Thyroid gland (tissue), 4 donors: ENCODE data around the gene EPHA5. TPM values are rescaled to one million over a fixed set of nuclear protein-coding genes. Genes with fewer than 3 reads are reported as not detected.

Experiments
- DNase-seq, 2 donors: peaks; one replicate each; pipeline ENCODE4 v3.0.0-alpha.2; 2019
- H3K27ac ChIP-seq, 3 donors: fragments of 200-600 bp; sonication (generic); 1 replicate in 2 of 3; 2 replicates in 1 of 3; pipeline ENCODE4 v1.5.1; 2016 to 2019; ENCODE audit warnings: mild to moderate bottlenecking in 1 of 3, moderate library complexity in 1 of 3
- H3K27me3 ChIP-seq: fragments of 200-600 bp; sonication (generic); one replicate; pipeline ENCODE4 v1.5.1; 2019
- H3K36me3 ChIP-seq, 2 donors: fragments of 200-600 bp; sonication (generic); one replicate each; pipeline ENCODE4 v1.5.1; 2016 to 2019
- H3K4me1 ChIP-seq, 2 donors: fragments of 200-600 bp; sonication (generic); one replicate each; pipeline ENCODE4 v1.5.1; 2017 to 2019
- H3K4me3 ChIP-seq, 3 donors: fragments of 200-600 bp; sonication (generic); replicated peaks in 1 of 3; 1 replicate in 2 of 3; 2 replicates in 1 of 3; pipeline ENCODE4 v1.5.1; 2016; ENCODE audit warnings: mild to moderate bottlenecking in 1 of 3
- H3K9me3 ChIP-seq: fragments of 200-600 bp; sonication (generic); one replicate; pipeline ENCODE4 v1.5.1; 2017
- POLR2A ChIP-seq, 2 donors: fragments of 450-650 bp; IDR thresholded peaks; one replicate each; pipeline ENCODE4 v1.6.1; 2017; ENCODE audit warnings: antibody characterized with exemption in 2 of 2, mild to moderate bottlenecking in 2 of 2, moderate library complexity in 1 of 2
- WGBS, 2 donors: methylation state at CpG; one replicate each; pipeline ENCODE4 v1.1.5; 2017; 5-methylcytosine and 5-hydroxymethylcytosine counted together
- intact Hi-C: fragments of 100-400 bp; cut with DNase I; formaldehyde crosslinking; loops from one replicate; pipeline ENCODE4 v1.15.1; 2023
- total RNA-seq, 4 donors: library from RNA; depleted of rRNA; stranded (reverse); fragments of >200 nt; gene quantifications; one replicate each; pipeline ENCODE4 v1.2.3, GENCODE V29; 2016
- TF ChIP-seq, protein P1 (sequence below), 6 experiments: fragments of 200-600 bp in 3 of 6; fragments of 450-650 bp in 3 of 6; sonication (generic) in 3 of 6; IDR thresholded peaks; one replicate each; pipeline ENCODE4 v1.5.1; 2016 to 2019; ENCODE audit warnings: antibody characterized with exemption in 6 of 6, mild to moderate bottlenecking in 2 of 6, inconsistent platforms in 1 of 6, moderate library complexity in 1 of 6

The EPHA5 gene
- total RNA-seq, 4 donors from 2014 or later = 1.5 to 5.4 (median 4.7) TPM

DNA sequence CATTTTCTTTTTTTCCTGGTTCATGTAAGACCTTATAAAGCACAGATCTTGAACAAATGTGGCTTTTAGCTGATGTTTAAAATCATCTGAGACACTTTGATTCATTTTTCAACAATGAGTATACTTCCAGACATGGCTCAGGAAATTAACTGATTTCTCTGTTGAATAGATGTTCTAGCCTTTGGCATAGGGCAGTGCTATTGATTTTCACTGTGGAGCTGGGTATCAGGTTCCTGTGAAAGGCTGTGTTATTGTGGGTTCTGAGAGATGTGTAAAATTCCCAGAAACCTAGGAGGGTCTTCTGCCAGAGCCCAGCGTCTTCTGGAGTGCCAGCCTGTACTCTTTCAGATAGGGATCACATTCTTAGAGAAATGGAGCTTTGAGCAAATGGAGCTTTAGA, 278.9 kb downstream of the EPHA5 start:
- TF ChIP-seq POLR2A (IDR thresholded peaks at IDR 0.05) = no peak
- TF ChIP-seq, protein P1, sequence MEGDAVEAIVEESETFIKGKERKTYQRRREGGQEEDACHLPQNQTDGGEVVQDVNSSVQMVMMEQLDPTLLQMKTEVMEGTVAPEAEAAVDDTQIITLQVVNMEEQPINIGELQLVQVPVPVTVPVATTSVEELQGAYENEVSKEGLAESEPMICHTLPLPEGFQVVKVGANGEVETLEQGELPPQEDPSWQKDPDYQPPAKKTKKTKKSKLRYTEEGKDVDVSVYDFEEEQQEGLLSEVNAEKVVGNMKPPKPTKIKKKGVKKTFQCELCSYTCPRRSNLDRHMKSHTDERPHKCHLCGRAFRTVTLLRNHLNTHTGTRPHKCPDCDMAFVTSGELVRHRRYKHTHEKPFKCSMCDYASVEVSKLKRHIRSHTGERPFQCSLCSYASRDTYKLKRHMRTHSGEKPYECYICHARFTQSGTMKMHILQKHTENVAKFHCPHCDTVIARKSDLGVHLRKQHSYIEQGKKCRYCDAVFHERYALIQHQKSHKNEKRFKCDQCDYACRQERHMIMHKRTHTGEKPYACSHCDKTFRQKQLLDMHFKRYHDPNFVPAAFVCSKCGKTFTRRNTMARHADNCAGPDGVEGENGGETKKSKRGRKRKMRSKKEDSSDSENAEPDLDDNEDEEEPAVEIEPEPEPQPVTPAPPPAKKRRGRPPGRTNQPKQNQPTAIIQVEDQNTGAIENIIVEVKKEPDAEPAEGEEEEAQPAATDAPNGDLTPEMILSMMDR (IDR thresholded peaks at IDR 0.05) = no peak
- Histone ChIP-seq H3K4me3 (no peak overlapping the region), H3K36me3 (no peaks in the 10 kb centered on the region), H3K4me1 (no peaks in the 10 kb centered on the region), H3K27me3 (no peaks in the 10 kb centered on the region), H3K9me3 (no peaks in the 10 kb centered on the region), H3K27ac (no peak overlapping the region)
- 43 to 57% methylated on average over 1 of the region's 1 CpG for WGBS, 2 donors
- intact Hi-C loops = no loop called here
- no peak for DNase-seq

DNA sequence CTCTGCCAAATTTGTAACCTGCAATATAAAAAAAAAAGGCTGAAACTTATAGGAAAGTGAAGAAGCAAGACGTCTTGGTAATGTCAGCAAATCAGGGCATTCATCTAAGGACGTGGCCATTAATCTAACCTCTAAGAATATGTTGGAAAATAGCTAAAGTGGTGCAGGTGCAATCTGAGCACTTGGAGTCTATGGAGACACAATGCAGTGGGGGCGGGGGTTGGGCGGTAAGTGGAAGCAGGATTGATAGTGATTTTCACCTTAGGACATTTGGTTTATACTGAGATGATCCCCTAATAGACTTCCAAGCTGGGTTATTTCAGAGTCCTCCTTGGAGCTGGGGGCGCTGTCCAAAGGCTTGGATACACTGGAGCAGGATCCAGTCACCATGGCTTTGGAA, 283.4 kb downstream of the EPHA5 start:
- H3K4me3 ChIP-seq = no peak overlapping the region
- TF ChIP-seq, protein P1 (IDR thresholded peaks at IDR 0.05) = no peak
- TF ChIP-seq POLR2A (IDR thresholded peaks at IDR 0.05) = no peak
- H3K27ac ChIP-seq = no peak overlapping the region
- no peaks in the 10 kb centered on the region for H3K4me1 ChIP-seq
- intact Hi-C loops = no loop called here
- no peak for DNase-seq
- no peaks in the 10 kb centered on the region for H3K27me3 ChIP-seq
- whole genome bisulfite sequencing, 2 donors = 83 to 87% methylated on average over 5 of the region's 5 CpGs
- no peaks in the 10 kb centered on the region for H3K9me3 ChIP-seq
- H3K36me3 ChIP-seq = no peaks in the 10 kb centered on the region

DNA sequence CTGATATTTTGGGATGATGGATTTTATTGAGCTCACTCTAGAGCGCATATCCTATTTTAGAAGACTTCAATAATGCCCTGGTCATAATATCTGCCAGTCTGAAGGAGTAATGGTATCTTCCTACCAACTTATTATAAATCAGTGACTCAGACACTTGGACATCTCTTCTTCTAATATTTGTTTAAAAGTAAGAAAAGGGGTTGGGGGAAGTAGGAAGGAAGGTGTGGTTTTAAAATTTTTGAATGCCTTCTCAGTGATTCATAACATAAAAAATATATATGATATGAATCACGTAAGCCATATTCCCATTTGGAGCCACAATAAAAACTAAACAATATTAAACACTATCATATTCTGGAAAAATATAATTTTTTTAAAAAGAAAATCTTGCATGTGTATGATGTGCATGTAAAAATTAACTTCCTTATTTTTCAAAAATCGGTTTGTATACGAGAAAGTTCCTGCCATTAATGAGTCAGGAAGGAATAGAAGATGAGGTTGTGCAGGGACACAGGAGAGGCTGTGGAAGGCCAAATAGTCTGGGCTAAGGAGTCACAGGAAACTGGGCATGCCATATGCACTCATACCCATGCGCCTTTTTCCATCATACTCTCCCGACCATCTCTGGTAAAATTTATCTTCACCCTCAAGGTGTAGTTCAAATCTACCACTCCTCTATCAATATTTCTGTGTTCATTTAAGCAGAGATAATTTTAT, 286.5 kb downstream of the EPHA5 start:
- TF ChIP-seq, protein P1 (IDR thresholded peaks at IDR 0.05) = no peak
- no peak for TF ChIP-seq POLR2A (IDR thresholded peaks at IDR 0.05)
- intact Hi-C loops = no loop called here
- no peak overlapping the region for H3K27ac ChIP-seq
- no peaks in the 10 kb centered on the region for H3K36me3 ChIP-seq
- 89 to 95% methylated on average over 6 of the region's 6 CpGs for WGBS, 2 donors
- no peak overlapping the region for H3K4me3 ChIP-seq
- no peak for DNase-seq
- H3K27me3 ChIP-seq = no peaks in the 10 kb centered on the region
- H3K9me3 ChIP-seq = no peaks in the 10 kb centered on the region
- H3K4me1 ChIP-seq = no peaks in the 10 kb centered on the region

DNA sequence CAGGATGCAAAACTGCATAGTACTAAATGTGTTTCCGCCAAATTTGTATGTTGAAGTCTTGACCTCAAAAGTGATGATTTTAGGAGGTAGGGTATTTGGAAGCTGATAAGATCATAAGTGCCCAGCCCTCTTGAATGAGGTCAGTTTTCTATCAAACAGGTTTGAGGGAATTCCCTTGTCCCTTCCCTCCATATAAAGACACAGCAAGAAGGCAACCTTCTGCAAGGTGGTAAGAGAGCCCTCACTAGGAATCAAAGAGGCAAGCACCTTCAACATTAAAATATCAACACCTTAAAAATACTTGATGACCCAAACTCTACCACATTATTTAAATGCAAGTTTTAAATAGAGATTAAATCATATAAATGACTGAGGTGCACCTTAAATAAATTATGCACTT, 288.6 kb downstream of the EPHA5 start:
- no peaks in the 10 kb centered on the region for H3K9me3 ChIP-seq
- no peak overlapping the region for H3K4me3 ChIP-seq
- 0 to 4% methylated on average over 1 of the region's 1 CpG for WGBS, 2 donors
- no peak for DNase-seq
- intact Hi-C loops = no loop called here
- H3K36me3 ChIP-seq = no peaks in the 10 kb centered on the region
- no peak for TF ChIP-seq POLR2A (IDR thresholded peaks at IDR 0.05)
- TF ChIP-seq, protein P1 (IDR thresholded peaks at IDR 0.05) = no peak
- no peaks in the 10 kb centered on the region for H3K27me3 ChIP-seq
- H3K4me1 ChIP-seq = no peaks in the 10 kb centered on the region
- H3K27ac ChIP-seq = no peak overlapping the region

DNA sequence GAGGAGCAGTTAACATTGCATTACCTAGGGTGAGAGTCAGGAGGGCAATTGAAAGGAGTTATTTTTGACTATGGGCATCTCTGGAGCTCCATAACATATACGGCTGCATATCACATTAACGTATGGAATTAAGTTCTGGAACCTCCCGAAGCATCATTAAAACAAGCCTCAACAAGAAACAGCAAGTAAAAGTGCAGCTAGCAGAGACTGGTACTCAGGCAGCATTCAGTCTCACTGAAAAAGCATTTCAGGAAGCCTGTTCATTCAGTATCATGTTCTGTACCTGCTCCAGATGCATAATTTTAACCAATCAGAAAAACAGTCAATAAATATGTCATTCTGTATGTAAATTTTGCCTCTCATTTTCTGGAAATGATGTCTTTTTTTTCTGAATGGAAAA, 299.6 kb downstream of the EPHA5 start:
- TF ChIP-seq, protein P1 (IDR thresholded peaks at IDR 0.05) = no peak
- TF ChIP-seq POLR2A (IDR thresholded peaks at IDR 0.05) = no peak
- intact Hi-C loops = no loop called here
- 89 to 91% methylated on average over 3 of the region's 3 CpGs for WGBS, 2 donors
- Histone ChIP-seq H3K4me3 (no peak overlapping the region), H3K4me1 (no peaks in the 10 kb centered on the region), H3K9me3 (no peaks in the 10 kb centered on the region), H3K27me3 (no peaks in the 10 kb centered on the region), H3K27ac (no peak overlapping the region), H3K36me3 (no peaks in the 10 kb centered on the region)
- no peak for DNase-seq
